ENCODE results near the gene OOEP.

Gene OOEP

DNA sequence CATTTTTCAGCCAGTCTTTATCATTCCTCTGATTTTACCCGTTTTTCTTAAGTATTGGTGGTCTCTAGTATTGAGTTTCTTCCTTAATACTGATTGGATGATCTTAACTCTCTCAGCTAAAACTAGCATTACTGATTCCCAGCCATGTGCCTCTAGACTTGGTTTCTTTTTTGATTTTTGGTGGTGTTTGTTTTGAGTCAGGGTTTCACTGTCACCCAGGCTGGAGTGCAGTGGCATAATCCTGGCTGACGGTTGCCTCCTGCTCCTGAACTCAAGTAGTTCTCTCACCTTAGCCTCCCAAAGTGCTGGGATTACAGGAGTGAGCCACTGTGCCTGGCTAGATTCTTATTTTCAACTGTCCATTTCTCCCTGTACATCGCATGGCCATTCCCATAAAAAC, 40.5 kb downstream of the OOEP start:
- TF ChIP-seq, protein P1, sequence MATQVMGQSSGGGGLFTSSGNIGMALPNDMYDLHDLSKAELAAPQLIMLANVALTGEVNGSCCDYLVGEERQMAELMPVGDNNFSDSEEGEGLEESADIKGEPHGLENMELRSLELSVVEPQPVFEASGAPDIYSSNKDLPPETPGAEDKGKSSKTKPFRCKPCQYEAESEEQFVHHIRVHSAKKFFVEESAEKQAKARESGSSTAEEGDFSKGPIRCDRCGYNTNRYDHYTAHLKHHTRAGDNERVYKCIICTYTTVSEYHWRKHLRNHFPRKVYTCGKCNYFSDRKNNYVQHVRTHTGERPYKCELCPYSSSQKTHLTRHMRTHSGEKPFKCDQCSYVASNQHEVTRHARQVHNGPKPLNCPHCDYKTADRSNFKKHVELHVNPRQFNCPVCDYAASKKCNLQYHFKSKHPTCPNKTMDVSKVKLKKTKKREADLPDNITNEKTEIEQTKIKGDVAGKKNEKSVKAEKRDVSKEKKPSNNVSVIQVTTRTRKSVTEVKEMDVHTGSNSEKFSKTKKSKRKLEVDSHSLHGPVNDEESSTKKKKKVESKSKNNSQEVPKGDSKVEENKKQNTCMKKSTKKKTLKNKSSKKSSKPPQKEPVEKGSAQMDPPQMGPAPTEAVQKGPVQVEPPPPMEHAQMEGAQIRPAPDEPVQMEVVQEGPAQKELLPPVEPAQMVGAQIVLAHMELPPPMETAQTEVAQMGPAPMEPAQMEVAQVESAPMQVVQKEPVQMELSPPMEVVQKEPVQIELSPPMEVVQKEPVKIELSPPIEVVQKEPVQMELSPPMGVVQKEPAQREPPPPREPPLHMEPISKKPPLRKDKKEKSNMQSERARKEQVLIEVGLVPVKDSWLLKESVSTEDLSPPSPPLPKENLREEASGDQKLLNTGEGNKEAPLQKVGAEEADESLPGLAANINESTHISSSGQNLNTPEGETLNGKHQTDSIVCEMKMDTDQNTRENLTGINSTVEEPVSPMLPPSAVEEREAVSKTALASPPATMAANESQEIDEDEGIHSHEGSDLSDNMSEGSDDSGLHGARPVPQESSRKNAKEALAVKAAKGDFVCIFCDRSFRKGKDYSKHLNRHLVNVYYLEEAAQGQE (IDR thresholded peaks at IDR 0.05; ENCODE audit: insufficient read depth in 1 of 2, low read depth in 2 of 2, low read length in 2 of 2): no peak
- no peak for TF ChIP-seq SIN3A (IDR thresholded peaks at IDR 0.05; ENCODE audit: borderline replicate concordance, insufficient read depth, low read length)
- no peak for TF ChIP-seq TAF1 (IDR thresholded peaks at IDR 0.05; ENCODE audit: borderline replicate concordance, insufficient read depth, low read length)
- TF ChIP-seq POLR2AphosphoS5 (IDR thresholded peaks at IDR 0.05; ENCODE audit: low read depth, low read length): no peak
- TF ChIP-seq FOXP2 (optimal IDR thresholded peaks at IDR 0.05; ENCODE audit: borderline replicate concordance, extremely low read depth, extremely low read length, insufficient read depth): no peak

GRCh38 chr6:73328790-73329189, 40.9 kb downstream of the OOEP start:
- TF ChIP-seq SIN3A (IDR thresholded peaks at IDR 0.05; ENCODE audit: borderline replicate concordance, insufficient read depth, low read length): no peak
- no peak for TF ChIP-seq POLR2AphosphoS5 (IDR thresholded peaks at IDR 0.05; ENCODE audit: low read depth, low read length)
- no peak for TF ChIP-seq FOXP2 (optimal IDR thresholded peaks at IDR 0.05; ENCODE audit: borderline replicate concordance, extremely low read depth, extremely low read length, insufficient read depth)
- no peak for TF ChIP-seq TAF1 (IDR thresholded peaks at IDR 0.05; ENCODE audit: borderline replicate concordance, insufficient read depth, low read length)
- TF ChIP-seq, protein P1 (IDR thresholded peaks at IDR 0.05; ENCODE audit: insufficient read depth in 1 of 2, low read depth in 2 of 2, low read length in 2 of 2): no peak

DNA sequence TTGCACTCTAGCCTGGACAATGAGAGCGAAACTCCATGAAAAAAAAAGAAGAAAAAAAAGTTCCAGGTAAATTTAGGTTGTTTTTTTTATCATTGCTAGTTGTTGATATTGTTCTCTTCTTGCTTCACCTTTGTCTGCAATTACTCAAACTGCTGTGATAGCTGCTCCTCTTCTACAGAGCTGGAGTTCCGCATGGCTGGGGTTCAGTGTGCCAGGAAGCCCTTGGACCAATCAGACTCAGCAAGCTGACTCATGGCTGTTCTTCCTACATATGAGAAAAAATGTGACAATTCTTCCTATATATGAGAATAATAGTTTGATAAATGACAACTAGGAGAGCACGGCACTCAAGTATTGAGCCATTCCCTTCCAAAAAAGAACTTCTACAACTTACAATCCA, 44.0 kb downstream of the OOEP start:
- TF ChIP-seq, protein P1 (IDR thresholded peaks at IDR 0.05; ENCODE audit: insufficient read depth in 1 of 2, low read depth in 2 of 2, low read length in 2 of 2): no peak
- TF ChIP-seq POLR2AphosphoS5 (IDR thresholded peaks at IDR 0.05; ENCODE audit: low read depth, low read length) (no peak), FOXP2 (optimal IDR thresholded peaks at IDR 0.05; ENCODE audit: borderline replicate concordance, extremely low read depth, extremely low read length, insufficient read depth) (no peak), SIN3A (IDR thresholded peaks at IDR 0.05; ENCODE audit: borderline replicate concordance, insufficient read depth, low read length) (no peak), TAF1 (IDR thresholded peaks at IDR 0.05; ENCODE audit: borderline replicate concordance, insufficient read depth, low read length) (no peak)

- no peak for TF ChIP-seq TAF1 (IDR thresholded peaks at IDR 0.05; ENCODE audit: borderline replicate concordance, insufficient read depth, low read length)
- TF ChIP-seq POLR2AphosphoS5 (IDR thresholded peaks at IDR 0.05; ENCODE audit: low read depth, low read length): no peak
- TF ChIP-seq, protein P1 (IDR thresholded peaks at IDR 0.05; ENCODE audit: insufficient read depth in 1 of 2, low read depth in 2 of 2, low read length in 2 of 2): no peak
- TF ChIP-seq SIN3A (IDR thresholded peaks at IDR 0.05; ENCODE audit: borderline replicate concordance, insufficient read depth, low read length): no peak
- TF ChIP-seq FOXP2 (optimal IDR thresholded peaks at IDR 0.05; ENCODE audit: borderline replicate concordance, extremely low read depth, extremely low read length, insufficient read depth): no peak
Measured at GRCh38 chr6:73323323-73323722, 46.4 kb downstream of the OOEP start.

Data from PFSK-1 (cell line).